H1 (cell line): ENCODE data around the gene GPC2. TPM values are rescaled to one million over a fixed set of nuclear protein-coding genes. Genes with fewer than 3 reads are reported as not detected.

Experiments used
- ATF2 ChIP-seq: IDR thresholded peaks from 2 replicates; pipeline ENCODE4 v1.6.1; 2012; ENCODE audit warnings: low read length, inconsistent platforms
- CHD2 ChIP-seq: IDR thresholded peaks from 2 replicates; pipeline ENCODE4 v1.6.1; 2012; ENCODE audit warnings: low read length, improper control_type of control experiment
- CREB1 ChIP-seq: IDR thresholded peaks from 2 replicates; pipeline ENCODE4 v1.6.1; 2012; ENCODE audit warnings: inconsistent platforms
- EP300 ChIP-seq, 2 experiments: IDR thresholded peaks; 1 replicate in 1 of 2; 2 replicates in 1 of 2; pipeline ENCODE4 v1.6.1; 2011 to 2012; ENCODE audit warnings: low read depth in 2 of 2, low read length in 2 of 2, mild to moderate bottlenecking in 2 of 2, borderline replicate concordance in 1 of 2, inconsistent platforms in 1 of 2, moderate library complexity in 1 of 2
- FOSL1 ChIP-seq: IDR thresholded peaks from 2 replicates; pipeline ENCODE4 v1.6.1; 2011; ENCODE audit warnings: mild to moderate bottlenecking, low read depth, low read length, moderate library complexity; ENCODE audit not compliant: insufficient read depth
- HDAC6 ChIP-seq: IDR thresholded peaks from one replicate; pipeline ENCODE4 v1.7.1; 2012; ENCODE audit warnings: low read depth, mild to moderate bottlenecking, inconsistent platforms, low read length, moderate library complexity
- JUN ChIP-seq: IDR thresholded peaks from 2 replicates; pipeline ENCODE4 v1.6.1; 2011; ENCODE audit warnings: low read depth, mild to moderate bottlenecking, improper control_type of control experiment, low read length
- KDM1A ChIP-seq: fragments of 200-600, 300-600 bp; sonication (generic); IDR thresholded peaks from 2 replicates; pipeline ENCODE4 v1.7.1; 2016; ENCODE audit warnings: mild to moderate bottlenecking, low read length, borderline replicate concordance
- KDM5A ChIP-seq: fragments of 200-600 bp; IDR thresholded peaks from 2 replicates; pipeline ENCODE4 v1.7.1; 2012; ENCODE audit warnings: mild to moderate bottlenecking, low read length, inconsistent platforms, mixed read lengths
- NANOG ChIP-seq: IDR thresholded peaks from 2 replicates; pipeline ENCODE4 v1.6.1; 2011; ENCODE audit warnings: low read length, low read depth, mild to moderate bottlenecking, inconsistent platforms; ENCODE audit not compliant: insufficient read depth, poor library complexity, severe bottlenecking
- POLR2AphosphoS5 ChIP-seq: IDR thresholded peaks from 2 replicates; pipeline ENCODE4 v1.6.1; 2011; ENCODE audit warnings: low read depth, low read length
- POU5F1 ChIP-seq: IDR thresholded peaks from 2 replicates; pipeline ENCODE4 v1.6.1; 2011; ENCODE audit warnings: low read depth, mild to moderate bottlenecking, low read length, moderate library complexity
- RAD21 ChIP-seq, 2 experiments: IDR thresholded peaks in 1 of 2; conservative IDR thresholded peaks in 1 of 2; 2 replicates each; pipeline ENCODE4 v1.6.1; 2011; ENCODE audit warnings: low read depth in 2 of 2, low read length in 2 of 2, improper control_type of control experiment in 1 of 2, inconsistent platforms in 1 of 2, mild to moderate bottlenecking in 1 of 2, moderate library complexity in 1 of 2
- RXRA ChIP-seq: IDR thresholded peaks from 2 replicates; pipeline ENCODE4 v1.6.1; 2011; ENCODE audit warnings: low read depth, mild to moderate bottlenecking, low read length, moderate library complexity; ENCODE audit not compliant: insufficient read depth
- SAP30 ChIP-seq: fragments of 300-600 bp; sonication (generic); IDR thresholded peaks from 2 replicates; pipeline ENCODE4 v1.7.1; 2012; ENCODE audit warnings: low read length, moderate library complexity, mild to moderate bottlenecking, inconsistent platforms; ENCODE audit not compliant: insufficient read depth, insufficient replicate concordance
- SP2 ChIP-seq: IDR thresholded peaks from 2 replicates; pipeline ENCODE4 v1.6.1; 2012; ENCODE audit warnings: mild to moderate bottlenecking, low read length, inconsistent platforms
- TAF7 ChIP-seq: optimal IDR thresholded peaks from 2 replicates; pipeline ENCODE3; 2011; ENCODE audit warnings: low read depth, mild to moderate bottlenecking, inconsistent platforms, low read length, moderate library complexity, borderline replicate concordance
- ZNF274 ChIP-seq: IDR thresholded peaks from 2 replicates; pipeline ENCODE4 v1.7.0; 2012; ENCODE audit warnings: low read length, borderline replicate concordance; ENCODE audit errors: extremely low read depth
- polyA plus RNA-seq, 7 experiments: library from polyadenylated mRNA; depleted of rRNA in 3 of 7; stranded (reverse) in 5 of 7; unstranded in 2 of 7; fragments of >200 nt in 5 of 7; fragments of 200-250 nt in 2 of 7; gene quantifications; 1 replicate in 5 of 7; 2 replicates in 1 of 7; 4 replicates in 1 of 7; pipeline versions ENCODE4 v1.2.1 to v1.2.3, GENCODE V29; 2011 to 2013; ENCODE audit warnings: missing spikeins in 2 of 7, mixed read lengths in 2 of 7
- total RNA-seq: library from RNA; stranded (reverse); fragmentation: NEBNext Ultra II Directional; extraction: Animal tissue kit (Norgen Biotek cat#: 25700); gene quantifications from 2 replicates; pipeline ENCODE4 v1.2.1, GENCODE V29; 2021
- TF ChIP-seq, protein P1 (sequence below), 3 experiments: IDR thresholded peaks; 1 replicate in 2 of 3; 2 replicates in 1 of 3; pipeline versions ENCODE4 v1.5.1 to v1.6.1; 2011; ENCODE audit warnings: low read length in 3 of 3, mild to moderate bottlenecking in 3 of 3, inconsistent platforms in 2 of 3, low read depth in 1 of 3, moderate library complexity in 1 of 3; ENCODE audit not compliant: insufficient read depth in 1 of 3; ENCODE audit errors: control extremely low read depth in 1 of 3

Gene GPC2
- total and polyA plus RNA-seq, 2 of the 8 experiments (the other 6 are each of a cell fraction or from before 2014, with no cell fraction given) = 25.3 to 44.8 TPM

- TF ChIP-seq CHD2 (no peak), TAF7 (peak; percentile 26), HDAC6 (no peak), FOSL1 (no peak), EP300 (IDR thresholded peaks at IDR 0.05; ENCODE audit: borderline replicate concordance in 1 of 2, low read depth in 2 of 2, low read length in 2 of 2) (no peak), NANOG (no peak), KDM1A (0 out of 2 replicates have a peak, but pooled peaks have one; percentile 21), POLR2AphosphoS5 (no peak), KDM5A (no peak), POU5F1 (no peak), SAP30 (no peak), ATF2 (no peak), RXRA (no peak), JUN (no peak), CREB1 (no peak), SP2 (no peak), RAD21 (IDR thresholded peaks at IDR 0.05 in 1 of 2, conservative IDR thresholded peaks at IDR 0.05 in 1 of 2; ENCODE audit: low read depth in 2 of 2, low read length in 2 of 2) (peak; percentile 71 to 76), ZNF274 (no peak)
- TF ChIP-seq, protein P1, sequence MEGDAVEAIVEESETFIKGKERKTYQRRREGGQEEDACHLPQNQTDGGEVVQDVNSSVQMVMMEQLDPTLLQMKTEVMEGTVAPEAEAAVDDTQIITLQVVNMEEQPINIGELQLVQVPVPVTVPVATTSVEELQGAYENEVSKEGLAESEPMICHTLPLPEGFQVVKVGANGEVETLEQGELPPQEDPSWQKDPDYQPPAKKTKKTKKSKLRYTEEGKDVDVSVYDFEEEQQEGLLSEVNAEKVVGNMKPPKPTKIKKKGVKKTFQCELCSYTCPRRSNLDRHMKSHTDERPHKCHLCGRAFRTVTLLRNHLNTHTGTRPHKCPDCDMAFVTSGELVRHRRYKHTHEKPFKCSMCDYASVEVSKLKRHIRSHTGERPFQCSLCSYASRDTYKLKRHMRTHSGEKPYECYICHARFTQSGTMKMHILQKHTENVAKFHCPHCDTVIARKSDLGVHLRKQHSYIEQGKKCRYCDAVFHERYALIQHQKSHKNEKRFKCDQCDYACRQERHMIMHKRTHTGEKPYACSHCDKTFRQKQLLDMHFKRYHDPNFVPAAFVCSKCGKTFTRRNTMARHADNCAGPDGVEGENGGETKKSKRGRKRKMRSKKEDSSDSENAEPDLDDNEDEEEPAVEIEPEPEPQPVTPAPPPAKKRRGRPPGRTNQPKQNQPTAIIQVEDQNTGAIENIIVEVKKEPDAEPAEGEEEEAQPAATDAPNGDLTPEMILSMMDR (IDR thresholded peaks at IDR 0.05; ENCODE audit: control extremely low read depth in 1 of 3, insufficient read depth in 1 of 3, low read depth in 1 of 3, low read length in 3 of 3) = peak; percentile 80 to 82 (median 81)
These were observed 46.4 kb downstream of the GPC2 start (continued) for GRCh38 chr7:100130608-100131453.
